Tibial nerve (tissue), 4 donors: ENCODE results near the gene CHD6. TPM values are rescaled to one million over a fixed set of nuclear protein-coding genes. Genes with fewer than 3 reads are reported as not detected.

Source experiments
- DNase-seq, 2 donors: peaks; one replicate each; pipeline ENCODE4 v3.0.0-alpha.2; 2019; ENCODE audit warnings: low spot score in 2 of 2
- H3K27ac ChIP-seq, 4 donors: fragments of 200-600 bp; sonication (generic) in 3 of 4; one replicate each; pipeline ENCODE4 v1.5.1; 2017 to 2019; ENCODE audit warnings: mild to moderate bottlenecking in 1 of 4
- H3K27me3 ChIP-seq, 2 donors: fragments of 200-600 bp; sonication (generic) in 1 of 2; one replicate each; pipeline versions ENCODE4 v1.5.1 to v1.6.0; 2017 to 2019
- H3K36me3 ChIP-seq, 3 donors: fragments of 200-600 bp; sonication (generic); one replicate each; pipeline ENCODE4 v1.5.1; 2018 to 2019
- H3K4me1 ChIP-seq, 4 donors: fragments of 200-600 bp; sonication (generic) in 3 of 4; one replicate each; pipeline ENCODE4 v1.5.1; 2017 to 2019
- H3K4me3 ChIP-seq, 4 donors: fragments of 200-600 bp; sonication (generic) in 3 of 4; one replicate each; pipeline ENCODE4 v1.5.1; 2017 to 2019; ENCODE audit warnings: mild to moderate bottlenecking in 1 of 4, moderate library complexity in 1 of 4
- H3K9me3 ChIP-seq, 4 donors: fragments of 200-600 bp; sonication (generic) in 3 of 4; one replicate each; pipeline ENCODE4 v1.5.1; 2017 to 2019
- EP300 ChIP-seq, 2 donors: sonication (generic); formaldehyde crosslinking; IDR thresholded peaks; one replicate each; pipeline ENCODE4 v1.6.1; 2017; ENCODE audit warnings: antibody characterized with exemption in 2 of 2, mild to moderate bottlenecking in 1 of 2
- POLR2A ChIP-seq, 2 donors: fragments of 450-650 bp; IDR thresholded peaks; one replicate each; pipeline ENCODE4 v1.6.1; 2017; ENCODE audit warnings: antibody characterized with exemption in 2 of 2, mild to moderate bottlenecking in 2 of 2, moderate library complexity in 2 of 2
- WGBS, 2 donors: methylation state at CpG; one replicate each; pipeline ENCODE4 v1.1.5; 2018; 5-methylcytosine and 5-hydroxymethylcytosine counted together
- total RNA-seq, 4 donors: library from RNA; depleted of rRNA; stranded (reverse); fragments of >200 nt; gene quantifications; one replicate each; pipeline ENCODE4 v1.1.0, GENCODE V29; 2016
- TF ChIP-seq, protein P1 (sequence below), 5 experiments: fragments of 200-600 bp in 3 of 5; fragments of 450-650 bp in 2 of 5; sonication (generic) in 3 of 5; IDR thresholded peaks; one replicate each; pipeline ENCODE4 v1.5.1; 2016 to 2019; ENCODE audit warnings: antibody characterized with exemption in 5 of 5, mild to moderate bottlenecking in 3 of 5, moderate library complexity in 2 of 5

Gene CHD6
- total RNA-seq, 4 donors from 2014 or later, result 52.0 to 58.2 (median 54.9) TPM

DNA sequence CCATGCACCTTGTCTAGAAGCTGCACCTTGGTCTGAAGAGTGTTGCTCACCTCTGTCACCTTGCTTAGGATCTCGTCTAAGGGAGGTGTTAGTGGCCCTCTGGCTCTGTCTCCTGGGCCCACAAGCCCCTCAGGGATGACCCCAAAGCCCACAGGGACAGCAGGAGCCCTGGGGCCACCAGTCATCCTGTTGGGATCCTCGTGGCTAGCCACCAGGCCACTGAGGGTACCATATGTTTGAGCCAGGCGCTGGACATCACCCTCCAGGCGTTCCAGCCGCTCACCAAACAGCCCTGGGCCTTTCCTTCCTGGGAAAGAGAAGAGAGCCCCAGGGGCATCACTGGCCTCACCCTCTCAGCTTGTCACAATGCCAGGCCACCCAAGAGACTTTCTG is 255.4 kb downstream of the CHD6 start:
- Histone ChIP-seq H3K4me3 (no peak overlapping the region), H3K27ac (no peak overlapping the region), H3K27me3 (peaks cover 0 to 28% of the 10 kb centered on the region in 2 donors), H3K36me3 (peaks cover 0 to 40% (median 0%) of the 10 kb centered on the region in 3 donors), H3K9me3 (no peaks in the 10 kb centered on the region), H3K4me1 (peaks cover 0 to 18% (median 0%) of the 10 kb centered on the region in 4 donors)
- TF ChIP-seq EP300 (IDR thresholded peaks at IDR 0.05) (no peak), POLR2A (IDR thresholded peaks at IDR 0.05) (no peak)
- TF ChIP-seq, protein P1, sequence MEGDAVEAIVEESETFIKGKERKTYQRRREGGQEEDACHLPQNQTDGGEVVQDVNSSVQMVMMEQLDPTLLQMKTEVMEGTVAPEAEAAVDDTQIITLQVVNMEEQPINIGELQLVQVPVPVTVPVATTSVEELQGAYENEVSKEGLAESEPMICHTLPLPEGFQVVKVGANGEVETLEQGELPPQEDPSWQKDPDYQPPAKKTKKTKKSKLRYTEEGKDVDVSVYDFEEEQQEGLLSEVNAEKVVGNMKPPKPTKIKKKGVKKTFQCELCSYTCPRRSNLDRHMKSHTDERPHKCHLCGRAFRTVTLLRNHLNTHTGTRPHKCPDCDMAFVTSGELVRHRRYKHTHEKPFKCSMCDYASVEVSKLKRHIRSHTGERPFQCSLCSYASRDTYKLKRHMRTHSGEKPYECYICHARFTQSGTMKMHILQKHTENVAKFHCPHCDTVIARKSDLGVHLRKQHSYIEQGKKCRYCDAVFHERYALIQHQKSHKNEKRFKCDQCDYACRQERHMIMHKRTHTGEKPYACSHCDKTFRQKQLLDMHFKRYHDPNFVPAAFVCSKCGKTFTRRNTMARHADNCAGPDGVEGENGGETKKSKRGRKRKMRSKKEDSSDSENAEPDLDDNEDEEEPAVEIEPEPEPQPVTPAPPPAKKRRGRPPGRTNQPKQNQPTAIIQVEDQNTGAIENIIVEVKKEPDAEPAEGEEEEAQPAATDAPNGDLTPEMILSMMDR (IDR thresholded peaks at IDR 0.05), result no peak
- no peak for DNase-seq
- WGBS, 2 donors, result 86 to 89% methylated on average over 3 to 5 of the region's 5 CpGs

DNA sequence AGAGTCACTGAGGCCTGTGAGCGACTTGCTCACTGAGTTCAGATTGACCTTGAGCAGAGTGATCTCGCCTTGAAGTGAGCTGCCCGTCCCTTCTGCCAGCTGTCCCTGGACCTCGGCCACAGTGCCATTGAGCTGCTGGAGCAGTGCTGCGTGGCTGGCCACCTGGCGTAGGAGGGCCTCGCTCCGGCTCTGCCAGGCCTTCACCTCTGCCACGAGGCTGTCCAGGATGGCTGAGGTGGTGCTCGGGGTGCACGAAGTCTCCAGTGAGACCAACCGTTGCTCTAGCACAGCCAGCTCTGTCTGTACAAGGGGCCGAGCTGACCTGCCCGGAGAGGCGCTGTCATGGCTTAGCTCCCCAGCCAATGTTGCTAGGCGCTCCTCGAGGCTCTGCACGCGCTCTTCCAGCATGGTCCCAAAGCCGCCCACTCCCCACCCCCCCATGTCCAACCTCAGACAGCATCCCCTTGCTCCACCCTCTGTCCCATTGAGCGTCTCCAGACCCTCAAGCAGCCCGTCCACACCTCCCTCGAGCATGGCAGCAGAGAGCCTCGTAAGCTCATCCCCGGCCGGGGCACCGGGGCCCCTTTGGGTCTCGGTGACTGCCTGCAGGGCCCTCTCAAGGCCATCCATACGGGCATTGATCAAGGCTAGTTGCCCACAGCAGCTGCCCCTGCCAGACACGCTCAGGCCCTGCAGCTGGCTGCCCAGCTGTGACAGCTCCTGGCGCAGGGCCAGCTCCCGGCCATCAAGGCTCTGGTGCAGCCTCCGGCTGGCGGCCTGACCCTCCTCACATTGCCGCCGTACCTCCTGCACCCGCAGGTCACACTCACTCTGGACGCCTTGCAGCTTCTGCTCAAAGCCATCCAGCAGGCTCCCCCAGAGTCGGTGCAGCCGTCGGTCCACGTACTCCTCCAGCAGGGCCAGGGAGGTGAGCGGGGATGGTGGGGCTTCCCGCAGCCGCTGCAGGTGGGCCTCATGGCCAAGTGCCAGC is 256.1 kb downstream of the CHD6 start:
- DNase-seq, result no peak
- Histone ChIP-seq H3K27me3 (peaks cover 0 to 21% of the 10 kb centered on the region in 2 donors), H3K36me3 (peaks cover 0 to 47% (median 0%) of the 10 kb centered on the region in 3 donors), H3K4me3 (no peak overlapping the region), H3K9me3 (no peaks in the 10 kb centered on the region), H3K27ac (no peak overlapping the region), H3K4me1 (peaks cover 0 to 18% (median 0%) of the 10 kb centered on the region in 4 donors)
- TF ChIP-seq POLR2A (IDR thresholded peaks at IDR 0.05), result no peak
- TF ChIP-seq, protein P1 (IDR thresholded peaks at IDR 0.05), result no peak
- no peak for TF ChIP-seq EP300 (IDR thresholded peaks at IDR 0.05)
- 80 to 81% methylated on average over 21 to 43 of the region's 45 CpGs for WGBS, 2 donors

DNA sequence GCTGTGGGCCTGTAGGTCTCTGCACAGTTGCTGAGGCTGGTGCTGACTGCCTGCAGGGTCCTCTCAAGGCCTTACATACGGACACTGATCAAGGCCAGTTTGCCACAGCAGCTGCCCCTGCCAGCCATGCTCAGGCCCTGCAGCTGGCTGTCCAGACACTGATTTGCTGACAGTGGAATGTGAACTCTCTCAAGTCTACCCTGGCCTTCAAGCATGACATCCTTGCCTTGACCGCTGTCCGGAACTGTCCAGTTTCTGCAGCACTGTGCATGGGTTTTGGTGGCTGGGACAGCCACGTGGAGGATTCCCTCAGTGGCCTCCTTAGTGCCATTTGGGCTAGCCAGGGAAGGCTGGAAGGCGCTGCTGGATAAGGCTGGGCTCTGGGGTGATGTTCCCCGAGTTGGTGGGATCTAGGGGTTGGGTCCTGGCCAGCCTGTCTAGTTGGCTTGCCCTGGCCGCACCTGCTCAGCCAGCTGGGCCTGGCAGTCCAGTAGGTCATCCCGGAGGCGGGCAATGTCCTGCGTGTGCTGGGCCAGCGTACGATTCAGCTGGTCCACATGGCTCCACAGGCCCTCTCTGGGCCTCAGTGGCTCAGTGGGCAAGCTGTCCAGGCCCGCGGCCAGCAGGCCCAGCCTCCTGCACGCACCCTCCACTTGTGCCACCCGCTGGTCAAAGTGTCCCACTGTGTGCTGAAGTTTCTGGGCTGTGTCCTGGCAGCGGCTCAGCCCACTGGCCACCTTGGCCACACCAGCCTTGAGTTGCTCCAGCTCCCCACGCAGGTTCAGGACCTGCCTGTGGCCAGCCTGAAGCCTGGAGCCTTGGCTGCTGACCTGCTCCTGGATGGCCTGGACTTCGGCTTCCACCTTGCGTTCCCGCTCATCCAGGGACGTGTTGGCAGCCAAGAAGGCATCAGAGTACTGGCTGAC is 257.1 kb downstream of the CHD6 start:
- Histone ChIP-seq H3K4me3 (no peak overlapping the region), H3K9me3 (no peaks in the 10 kb centered on the region), H3K27ac (no peak overlapping the region), H3K36me3 (peaks cover 0 to 57% (median 0%) of the 10 kb centered on the region in 3 donors), H3K4me1 (peaks cover 0 to 11% (median 0%) of the 10 kb centered on the region in 4 donors), H3K27me3 (peaks cover 0 to 17% of the 10 kb centered on the region in 2 donors)
- TF ChIP-seq, protein P1 (IDR thresholded peaks at IDR 0.05), result no peak
- TF ChIP-seq POLR2A (IDR thresholded peaks at IDR 0.05) (no peak), EP300 (IDR thresholded peaks at IDR 0.05) (no peak)
- no peak for DNase-seq
- 85 to 86% methylated on average over 9 of the region's 22 CpGs for WGBS, 2 donors

DNA sequence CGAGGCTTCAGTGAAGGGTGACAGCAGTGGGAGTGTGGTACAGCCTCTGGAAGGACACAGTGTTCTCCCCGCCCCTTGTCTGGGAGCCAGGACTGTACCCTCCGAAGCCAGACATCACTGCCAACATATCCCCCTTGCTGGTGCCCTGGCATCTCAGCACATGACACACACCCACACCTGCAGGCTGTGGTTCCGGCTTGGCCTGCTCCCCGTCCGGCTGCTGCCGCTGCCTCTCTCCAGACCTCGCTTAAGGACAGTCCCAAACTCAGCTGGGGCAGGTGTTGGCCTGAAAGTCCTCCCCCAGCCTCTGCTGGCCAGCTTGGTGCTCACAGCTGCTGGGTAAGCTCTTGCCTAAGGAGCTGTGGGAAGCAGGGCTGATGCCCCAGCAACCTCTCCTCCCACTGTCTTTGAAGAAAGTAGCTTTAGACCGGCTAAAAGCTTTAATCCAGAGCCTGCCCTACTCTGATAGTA is 258.6 kb downstream of the CHD6 start:
- Histone ChIP-seq H3K4me3 (no peak overlapping the region), H3K27ac (no peak overlapping the region), H3K27me3 (peaks cover 0 to 2% of the 10 kb centered on the region in 2 donors), H3K9me3 (no peaks in the 10 kb centered on the region), H3K36me3 (peaks cover 0 to 71% (median 0%) of the 10 kb centered on the region in 3 donors), H3K4me1 (peaks cover 0 to 6% (median 0%) of the 10 kb centered on the region in 4 donors)
- TF ChIP-seq EP300 (IDR thresholded peaks at IDR 0.05) (no peak), POLR2A (IDR thresholded peaks at IDR 0.05) (no peak)
- TF ChIP-seq, protein P1 (IDR thresholded peaks at IDR 0.05), result no peak
- no peak for DNase-seq
- WGBS, 2 donors, result 82 to 85% methylated on average over 9 of the region's 9 CpGs
